HUES6 (cell line): Measurements from ENCODE around the gene TAF11L14.

Experiments used
- H3K27ac ChIP-seq: 2 replicates; pipeline ENCODE4 v1.7.0; 2013; ENCODE audit warnings: low read depth, mild to moderate bottlenecking, low read length, inconsistent platforms
- H3K27me3 ChIP-seq: 2 replicates; pipeline ENCODE4 v1.6.1; 2013; ENCODE audit warnings: low read length; ENCODE audit not compliant: control insufficient read depth, insufficient read depth
- H3K36me3 ChIP-seq: 2 replicates; pipeline ENCODE4 v1.6.1; 2013; ENCODE audit warnings: low read length; ENCODE audit not compliant: control insufficient read depth, insufficient read depth
- H3K4me1 ChIP-seq: 2 replicates; pipeline ENCODE4 v1.6.1; 2013; ENCODE audit warnings: low read length; ENCODE audit not compliant: control insufficient read depth, insufficient read depth
- H3K4me3 ChIP-seq: 2 replicates; pipeline ENCODE4 v1.5.1; 2013; ENCODE audit warnings: low read depth, low read length
- H3K9ac ChIP-seq: one replicate; pipeline ENCODE4 v1.6.1; 2013; ENCODE audit warnings: mild to moderate bottlenecking, low read length
- H3K9me3 ChIP-seq: 2 replicates; pipeline ENCODE4 v1.6.1; 2013; ENCODE audit warnings: low read depth, low read length; ENCODE audit not compliant: control insufficient read depth, insufficient read depth

Gene TAF11L14

GRCh38 chr5:17679597-17680203, 45.4 kb downstream of the TAF11L14 start:
- H3K4me3 ChIP-seq: no peak overlapping the region
- H3K9me3 ChIP-seq: no peaks in the 10 kb centered on the region
- no peak overlapping the region for H3K9ac ChIP-seq
- H3K4me1 ChIP-seq: no peaks in the 10 kb centered on the region
- H3K27me3 ChIP-seq: no peaks in the 10 kb centered on the region
- no peaks in the 10 kb centered on the region for H3K36me3 ChIP-seq
- no peak overlapping the region for H3K27ac ChIP-seq

DNA sequence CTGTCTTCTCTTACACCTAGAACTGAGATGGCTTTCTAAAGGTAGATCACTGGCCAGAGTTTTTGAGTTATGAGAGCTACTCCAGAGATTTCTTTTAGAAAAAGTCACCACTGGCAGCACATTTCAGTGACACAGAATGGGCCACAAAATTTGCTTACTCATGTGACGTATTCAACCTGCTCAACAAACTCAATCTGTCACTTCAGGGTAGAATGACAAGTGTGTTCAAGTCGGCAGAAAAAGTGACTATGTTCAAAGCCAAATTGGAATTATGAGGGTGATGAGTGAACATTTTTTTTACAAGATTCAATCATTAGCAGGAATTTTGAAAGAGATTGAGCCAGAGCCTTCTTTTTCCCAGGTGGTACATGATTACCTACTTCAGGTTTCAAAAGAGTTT, 46.5 kb downstream of the TAF11L14 start:
- Histone ChIP-seq H3K27ac (no peak overlapping the region), H3K27me3 (no peaks in the 10 kb centered on the region), H3K9me3 (no peaks in the 10 kb centered on the region), H3K4me3 (no peak overlapping the region), H3K4me1 (no peaks in the 10 kb centered on the region), H3K36me3 (no peaks in the 10 kb centered on the region), H3K9ac (no peak overlapping the region)
